Measurements from ENCODE around the gene SLC9A7.

The SLC9A7 gene

GRCh38 chrX:46595084-46595483 is 163.8 kb downstream of the SLC9A7 start:
- Histone ChIP-seq H2BK5ac (ENCODE audit: low read length) (no peak overlapping the region), H4K8ac (ENCODE audit: low read depth, low read length) (no peak overlapping the region), H3K27ac (ENCODE audit: low read depth, low read length) (no peak overlapping the region), H2BK120ac (ENCODE audit: low read depth, low read length) (no peak overlapping the region), H3K23ac (ENCODE audit: low read length) (no peak overlapping the region), H4K5ac (ENCODE audit: low read length) (no peak overlapping the region), H3K4ac (ENCODE audit: low read depth, low read length) (no peak overlapping the region), H3K79me2 (ENCODE audit: control insufficient read depth, insufficient read depth, low read length) (no peaks in the 10 kb centered on the region), H3K36me3 (ENCODE audit: control insufficient read depth, insufficient read depth, low read length) (no peaks in the 10 kb centered on the region), H3K56ac (ENCODE audit: low read length) (no peak overlapping the region), H3K18ac (ENCODE audit: low read length) (no peak overlapping the region), H3K4me1 (ENCODE audit: control insufficient read depth, low read depth, low read length) (no peaks in the 10 kb centered on the region), H3K27me3 (ENCODE audit: insufficient read depth, low read length, poor library complexity) (no peaks in the 10 kb centered on the region), H2BK15ac (replicated peaks; ENCODE audit: low read depth) (no peak overlapping the region), H3K4me2 (ENCODE audit: low read length) (no peak overlapping the region), H3K9ac (ENCODE audit: low read length) (no peak overlapping the region), H2AK5ac (ENCODE audit: low read length) (no peak overlapping the region), H3K4me3 (ENCODE audit: low read length) (no peak overlapping the region), H3K79me1 (ENCODE audit: low read length) (no peaks in the 10 kb centered on the region)
- no peak for DNase-seq
- WGBS (ENCODE audit: extremely low coverage, insufficient coverage, low lambda C conversion rate): no CpG with 5 or more reads among the region's 1 CpG

DNA sequence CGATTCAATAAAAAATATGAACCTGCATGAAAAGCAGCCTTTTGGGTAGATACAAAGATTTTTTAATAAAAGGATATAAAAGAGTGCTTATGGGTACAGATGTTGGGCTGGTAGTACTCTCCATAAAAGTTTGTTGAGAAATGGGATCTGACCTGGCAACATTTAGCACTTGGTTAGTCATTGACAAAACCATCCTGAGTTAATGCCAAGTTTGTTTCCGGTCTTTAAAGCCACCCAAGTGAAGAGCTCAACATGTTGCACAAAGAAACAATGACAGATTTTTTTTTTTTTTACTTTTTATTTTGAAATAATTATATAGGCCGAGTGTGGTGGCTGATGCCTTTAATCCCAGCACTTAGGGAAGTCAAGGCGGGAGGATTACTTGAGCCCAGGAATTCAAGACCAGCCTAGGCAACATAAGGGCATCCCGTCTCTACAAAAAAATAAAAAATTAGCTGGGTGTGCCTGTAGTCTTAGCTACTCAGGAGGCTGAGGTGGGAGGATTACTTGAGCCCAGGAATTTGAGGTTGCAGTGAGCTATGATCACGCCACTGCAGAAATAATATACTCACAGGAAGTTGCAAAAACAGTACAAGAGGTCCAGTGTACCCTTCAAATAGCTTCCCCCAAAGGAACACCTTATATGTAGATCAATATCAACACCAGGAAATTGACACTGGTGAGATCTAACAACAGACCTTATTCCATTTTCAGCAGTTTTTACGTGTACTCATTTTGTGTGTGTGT is 168.8 kb downstream of the SLC9A7 start:
- Histone ChIP-seq H3K79me1 (ENCODE audit: low read length) (no peaks in the 10 kb centered on the region), H2BK5ac (ENCODE audit: low read length) (no peak overlapping the region), H3K27ac (ENCODE audit: low read depth, low read length) (no peak overlapping the region), H2AK5ac (ENCODE audit: low read length) (no peak overlapping the region), H3K36me3 (ENCODE audit: control insufficient read depth, insufficient read depth, low read length) (no peaks in the 10 kb centered on the region), H3K27me3 (ENCODE audit: insufficient read depth, low read length, poor library complexity) (no peaks in the 10 kb centered on the region), H4K8ac (ENCODE audit: low read depth, low read length) (no peak overlapping the region), H2BK15ac (replicated peaks; ENCODE audit: low read depth) (no peak overlapping the region), H4K5ac (ENCODE audit: low read length) (no peak overlapping the region), H3K56ac (ENCODE audit: low read length) (no peak overlapping the region), H3K4me2 (ENCODE audit: low read length) (no peak overlapping the region), H3K18ac (ENCODE audit: low read length) (no peak overlapping the region), H3K23ac (ENCODE audit: low read length) (no peak overlapping the region), H3K4ac (ENCODE audit: low read depth, low read length) (no peak overlapping the region), H3K79me2 (ENCODE audit: control insufficient read depth, insufficient read depth, low read length) (no peaks in the 10 kb centered on the region), H2BK120ac (ENCODE audit: low read depth, low read length) (no peak overlapping the region), H3K4me1 (ENCODE audit: control insufficient read depth, low read depth, low read length) (peaks cover 3% of the 10 kb centered on the region), H3K9ac (ENCODE audit: low read length) (no peak overlapping the region), H3K4me3 (ENCODE audit: low read length) (no peak overlapping the region)
- no peak for DNase-seq
- WGBS (ENCODE audit: extremely low coverage, insufficient coverage, low lambda C conversion rate): no CpG with 5 or more reads among the region's 7 CpGs

- peak overlapping the region; percentile 34 for H3K56ac ChIP-seq (ENCODE audit: low read length)
- H3K27me3 ChIP-seq (ENCODE audit: insufficient read depth, low read length, poor library complexity): no peaks in the 10 kb centered on the region
- no peak overlapping the region for H2BK120ac ChIP-seq (ENCODE audit: low read depth, low read length)
- H2BK15ac ChIP-seq (replicated peaks; ENCODE audit: low read depth): no peak overlapping the region
- H3K4me2 ChIP-seq (ENCODE audit: low read length): no peak overlapping the region
- H3K18ac ChIP-seq (ENCODE audit: low read length): peak overlapping the region; percentile 68
- H3K4me1 ChIP-seq (ENCODE audit: control insufficient read depth, low read depth, low read length): peaks cover 3% of the 10 kb centered on the region
- DNase-seq: peak; percentile 52
- H3K79me2 ChIP-seq (ENCODE audit: control insufficient read depth, insufficient read depth, low read length): no peaks in the 10 kb centered on the region
- no CpG with 5 or more reads among the region's 4 CpGs for WGBS (ENCODE audit: extremely low coverage, insufficient coverage, low lambda C conversion rate)
- no peak overlapping the region for H4K8ac ChIP-seq (ENCODE audit: low read depth, low read length)
- peak overlapping the region; percentile 3 for H3K27ac ChIP-seq (ENCODE audit: low read depth, low read length)
- H3K36me3 ChIP-seq (ENCODE audit: control insufficient read depth, insufficient read depth, low read length): no peaks in the 10 kb centered on the region
- H3K4ac ChIP-seq (ENCODE audit: low read depth, low read length): no peak overlapping the region
- no peak overlapping the region for H2BK5ac ChIP-seq (ENCODE audit: low read length)
- no peaks in the 10 kb centered on the region for H3K79me1 ChIP-seq (ENCODE audit: low read length)
- H4K5ac ChIP-seq (ENCODE audit: low read length): no peak overlapping the region
- H3K23ac ChIP-seq (ENCODE audit: low read length): no peak overlapping the region
- H3K4me3 ChIP-seq (ENCODE audit: low read length): no peak overlapping the region
- H2AK5ac ChIP-seq (ENCODE audit: low read length): no peak overlapping the region
- H3K9ac ChIP-seq (ENCODE audit: low read length): no peak overlapping the region
Observed at GRCh38 chrX:46588263-46588662, 170.7 kb downstream of the SLC9A7 start.

GRCh38 chrX:46587753-46588171 is 171.2 kb downstream of the SLC9A7 start:
- Histone ChIP-seq H3K18ac (ENCODE audit: low read length) (peak overlapping the region; percentile 68), H3K27me3 (ENCODE audit: insufficient read depth, low read length, poor library complexity) (no peaks in the 10 kb centered on the region), H3K23ac (ENCODE audit: low read length) (no peak overlapping the region), H2BK120ac (ENCODE audit: low read depth, low read length) (peak overlapping the region; percentile 45), H3K4me2 (ENCODE audit: low read length) (no peak overlapping the region), H3K4me1 (ENCODE audit: control insufficient read depth, low read depth, low read length) (peaks cover 3% of the 10 kb centered on the region), H4K8ac (ENCODE audit: low read depth, low read length) (no peak overlapping the region), H2AK5ac (ENCODE audit: low read length) (no peak overlapping the region), H2BK15ac (replicated peaks; ENCODE audit: low read depth) (no peak overlapping the region), H3K56ac (ENCODE audit: low read length) (peak overlapping the region; percentile 3), H2BK5ac (ENCODE audit: low read length) (no peak overlapping the region), H3K4me3 (ENCODE audit: low read length) (no peak overlapping the region), H3K79me1 (ENCODE audit: low read length) (no peaks in the 10 kb centered on the region), H3K79me2 (ENCODE audit: control insufficient read depth, insufficient read depth, low read length) (no peaks in the 10 kb centered on the region), H3K4ac (ENCODE audit: low read depth, low read length) (peak overlapping the region; percentile 36), H4K5ac (ENCODE audit: low read length) (no peak overlapping the region), H3K36me3 (ENCODE audit: control insufficient read depth, insufficient read depth, low read length) (no peaks in the 10 kb centered on the region), H3K9ac (ENCODE audit: low read length) (no peak overlapping the region), H3K27ac (ENCODE audit: low read depth, low read length) (peak overlapping the region; percentile 3)
- DNase-seq: peak; percentile 14
- WGBS (ENCODE audit: extremely low coverage, insufficient coverage, low lambda C conversion rate): no CpG with 5 or more reads among the region's 5 CpGs

DNA sequence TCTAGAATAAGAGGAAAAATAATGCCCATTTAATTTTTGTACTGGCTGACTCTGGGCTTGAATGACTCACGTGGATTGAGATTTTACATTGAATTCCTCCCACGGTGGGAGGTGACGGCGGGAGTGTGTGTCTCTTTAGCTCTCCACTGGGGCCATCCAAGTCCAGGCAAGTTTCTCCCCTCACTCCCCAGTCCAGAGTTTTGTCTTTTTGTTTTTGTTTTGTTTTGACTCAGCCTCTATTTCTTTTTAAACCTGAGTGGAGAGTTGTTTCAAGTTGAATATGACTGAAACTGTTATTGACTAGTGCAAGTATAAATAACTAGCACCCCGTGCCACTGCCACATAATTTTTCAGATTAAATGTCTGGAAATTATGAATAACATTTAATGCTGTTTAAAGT is 171.8 kb downstream of the SLC9A7 start:
- Histone ChIP-seq H3K4me3 (ENCODE audit: low read length) (no peak overlapping the region), H4K8ac (ENCODE audit: low read depth, low read length) (no peak overlapping the region), H3K4me2 (ENCODE audit: low read length) (no peak overlapping the region), H3K36me3 (ENCODE audit: control insufficient read depth, insufficient read depth, low read length) (no peaks in the 10 kb centered on the region), H3K79me2 (ENCODE audit: control insufficient read depth, insufficient read depth, low read length) (no peaks in the 10 kb centered on the region), H3K27ac (ENCODE audit: low read depth, low read length) (no peak overlapping the region), H3K4ac (ENCODE audit: low read depth, low read length) (no peak overlapping the region), H3K27me3 (ENCODE audit: insufficient read depth, low read length, poor library complexity) (no peaks in the 10 kb centered on the region), H2BK15ac (replicated peaks; ENCODE audit: low read depth) (no peak overlapping the region), H3K4me1 (ENCODE audit: control insufficient read depth, low read depth, low read length) (peaks cover 3% of the 10 kb centered on the region), H3K9ac (ENCODE audit: low read length) (no peak overlapping the region), H3K79me1 (ENCODE audit: low read length) (no peaks in the 10 kb centered on the region), H4K5ac (ENCODE audit: low read length) (no peak overlapping the region), H2AK5ac (ENCODE audit: low read length) (no peak overlapping the region), H2BK5ac (ENCODE audit: low read length) (no peak overlapping the region), H3K56ac (ENCODE audit: low read length) (no peak overlapping the region), H3K18ac (ENCODE audit: low read length) (no peak overlapping the region), H2BK120ac (ENCODE audit: low read depth, low read length) (no peak overlapping the region), H3K23ac (ENCODE audit: low read length) (no peak overlapping the region)
- DNase-seq: peak; percentile 34
- WGBS (ENCODE audit: extremely low coverage, insufficient coverage, low lambda C conversion rate): no CpG with 5 or more reads among the region's 5 CpGs

- H4K8ac ChIP-seq (ENCODE audit: low read depth, low read length): no peak overlapping the region
- H3K27me3 ChIP-seq (ENCODE audit: insufficient read depth, low read length, poor library complexity): no peaks in the 10 kb centered on the region
- peaks cover 3% of the 10 kb centered on the region for H3K4me1 ChIP-seq (ENCODE audit: control insufficient read depth, low read depth, low read length)
- H2BK15ac ChIP-seq (replicated peaks; ENCODE audit: low read depth): no peak overlapping the region
- H3K23ac ChIP-seq (ENCODE audit: low read length): no peak overlapping the region
- H3K9ac ChIP-seq (ENCODE audit: low read length): no peak overlapping the region
- H4K5ac ChIP-seq (ENCODE audit: low read length): no peak overlapping the region
- no peaks in the 10 kb centered on the region for H3K79me2 ChIP-seq (ENCODE audit: control insufficient read depth, insufficient read depth, low read length)
- H3K27ac ChIP-seq (ENCODE audit: low read depth, low read length): no peak overlapping the region
- no peaks in the 10 kb centered on the region for H3K79me1 ChIP-seq (ENCODE audit: low read length)
- H3K4me2 ChIP-seq (ENCODE audit: low read length): no peak overlapping the region
- H2BK120ac ChIP-seq (ENCODE audit: low read depth, low read length): no peak overlapping the region
- H3K4ac ChIP-seq (ENCODE audit: low read depth, low read length): no peak overlapping the region
- H2AK5ac ChIP-seq (ENCODE audit: low read length): no peak overlapping the region
- WGBS (ENCODE audit: extremely low coverage, insufficient coverage, low lambda C conversion rate): no CpG with 5 or more reads among the region's 2 CpGs
- no peak for DNase-seq
- no peak overlapping the region for H2BK5ac ChIP-seq (ENCODE audit: low read length)
- H3K56ac ChIP-seq (ENCODE audit: low read length): no peak overlapping the region
- no peak overlapping the region for H3K4me3 ChIP-seq (ENCODE audit: low read length)
- H3K18ac ChIP-seq (ENCODE audit: low read length): no peak overlapping the region
- H3K36me3 ChIP-seq (ENCODE audit: control insufficient read depth, insufficient read depth, low read length): no peaks in the 10 kb centered on the region
Observed at GRCh38 chrX:46584736-46585135, 174.2 kb downstream of the SLC9A7 start.
